Neural cell (in vitro differentiated cells): ENCODE data around the gene ARNT2. TPM values are rescaled to one million over a fixed set of nuclear protein-coding genes. Genes with fewer than 3 reads are reported as not detected.

Experiments used
- H2AFZ ChIP-seq: fragments of 200-600, 300-800 bp; sonication (generic), shearing (Covaris generic); 2 replicates; pipeline ENCODE4 v1.6.0; 2014; ENCODE audit warnings: low read depth, mild to moderate bottlenecking, antibody characterized with exemption, low read length, moderate library complexity
- H3F3A ChIP-seq: fragments of 200-600 bp; shearing (Covaris generic); 2 replicates; pipeline ENCODE4 v1.6.1; 2016; ENCODE audit warnings: mild to moderate bottlenecking, moderate library complexity, mixed read lengths, antibody characterized with exemption, low read length; ENCODE audit not compliant: insufficient read depth, poor library complexity, severe bottlenecking
- H3K27ac ChIP-seq: fragments of 200-600, 300-800 bp; sonication (generic), shearing (Covaris generic); 2 replicates; pipeline ENCODE4 v1.5.1; 2014; ENCODE audit warnings: mild to moderate bottlenecking, low read length, moderate library complexity
- H3K27me3 ChIP-seq: fragments of 300-800, 200-600 bp; sonication (generic), shearing (Covaris generic); 2 replicates; pipeline ENCODE4 v1.6.0; 2014; ENCODE audit warnings: mild to moderate bottlenecking, low read depth, low read length, moderate library complexity; ENCODE audit not compliant: insufficient read depth
- H3K36me3 ChIP-seq: fragments of 300-800, 200-600 bp; sonication (generic), shearing (Covaris generic); 2 replicates; pipeline ENCODE4 v1.5.1; 2014; ENCODE audit warnings: mild to moderate bottlenecking, antibody characterized with exemption, low read length, moderate library complexity; ENCODE audit not compliant: insufficient read depth
- H3K4me2 ChIP-seq: fragments of 300-800, 200-600 bp; sonication (generic), shearing (Covaris generic); 2 replicates; pipeline ENCODE4 v1.6.0; 2014; ENCODE audit warnings: mild to moderate bottlenecking, low read length
- H3K4me3 ChIP-seq: fragments of 300-800, 200-600 bp; sonication (generic), shearing (Covaris generic); 2 replicates; pipeline ENCODE4 v1.5.1; 2014; ENCODE audit warnings: mild to moderate bottlenecking, low read length, moderate library complexity
- H3K79me2 ChIP-seq: fragments of 200-600 bp; shearing (Covaris generic); replicated peaks from 2 replicates; pipeline ENCODE4 v1.6.0; 2014; ENCODE audit warnings: mild to moderate bottlenecking, low read length, moderate library complexity; ENCODE audit not compliant: insufficient read depth
- H3K9ac ChIP-seq: fragments of 300-800, 200-600 bp; sonication (generic), shearing (Covaris generic); 2 replicates; pipeline ENCODE4 v1.6.1; 2016; ENCODE audit warnings: mild to moderate bottlenecking, low read length, mixed read lengths
- H3K9me2 ChIP-seq: fragments of 200-600 bp; shearing (Covaris generic); 2 replicates; pipeline ENCODE4 v1.6.1; 2016; ENCODE audit warnings: mild to moderate bottlenecking, low read length, mixed read lengths; ENCODE audit not compliant: insufficient read depth
- H3K9me3 ChIP-seq: fragments of 200-600, 300-800 bp; sonication (generic), shearing (Covaris generic); 2 replicates; pipeline ENCODE4 v1.6.1; 2016; ENCODE audit warnings: mild to moderate bottlenecking, mixed run types, low read length, moderate library complexity, mixed read lengths
- H4K20me1 ChIP-seq: fragments of 200-600 bp; shearing (Covaris generic); 2 replicates; pipeline ENCODE4 v1.6.1; 2016; ENCODE audit warnings: mild to moderate bottlenecking, mixed run types; ENCODE audit not compliant: insufficient read depth
- EP300 ChIP-seq: fragments of 450-650 bp; conservative IDR thresholded peaks from 2 replicates; pipeline ENCODE4 v1.6.1; 2014; ENCODE audit warnings: antibody characterized with exemption, mild to moderate bottlenecking, moderate library complexity; ENCODE audit not compliant: poor library complexity, severe bottlenecking
- EZH2 ChIP-seq: fragments of 200-600, 300-800 bp; shearing (Covaris generic), sonication (generic); IDR thresholded peaks from 2 replicates; pipeline ENCODE4 v1.6.1; 2014; ENCODE audit warnings: antibody characterized with exemption, low read length, borderline replicate concordance, mild to moderate bottlenecking; ENCODE audit not compliant: insufficient read depth, poor library complexity, severe bottlenecking
- MXI1 ChIP-seq: fragments of 450-650 bp; conservative IDR thresholded peaks from 2 replicates; pipeline ENCODE4 v1.6.1; 2014; ENCODE audit warnings: antibody characterized with exemption, mild to moderate bottlenecking; ENCODE audit not compliant: poor library complexity, severe bottlenecking
- POLR2AphosphoS5 ChIP-seq: IDR thresholded peaks from 2 replicates; pipeline ENCODE4 v1.6.1; 2012
- RAD21 ChIP-seq: fragments of 450-650 bp; conservative IDR thresholded peaks from 2 replicates; pipeline ENCODE4 v1.6.1; 2014; ENCODE audit warnings: antibody characterized with exemption, mild to moderate bottlenecking, moderate library complexity
- SMC3 ChIP-seq: fragments of 450-650 bp; conservative IDR thresholded peaks from 2 replicates; pipeline ENCODE4 v1.6.1; 2014; ENCODE audit warnings: antibody characterized with exemption, mild to moderate bottlenecking, moderate library complexity; ENCODE audit not compliant: poor library complexity
- TAF1 ChIP-seq: IDR thresholded peaks from 2 replicates; pipeline ENCODE4 v1.6.1; 2012; ENCODE audit warnings: low read depth
- polyA plus RNA-seq: library from polyadenylated mRNA; depleted of rRNA; stranded (reverse); fragments of >200 nt; gene quantifications from 2 replicates; pipeline ENCODE4 v1.2.3, GENCODE V29; 2014
- TF ChIP-seq, protein P1 (sequence below): IDR thresholded peaks from 2 replicates; pipeline ENCODE4 v1.6.1; 2012; ENCODE audit warnings: borderline replicate concordance
- TF ChIP-seq, protein P2 (sequence below): fragments of 450-650 bp; IDR thresholded peaks from 2 replicates; pipeline ENCODE4 v1.5.1; 2014; ENCODE audit warnings: antibody characterized with exemption, mild to moderate bottlenecking, moderate library complexity; ENCODE audit not compliant: poor library complexity, severe bottlenecking

Gene ARNT2
- polyA plus RNA-seq, 1 donor from 2014 or later = 41.2 TPM

DNA sequence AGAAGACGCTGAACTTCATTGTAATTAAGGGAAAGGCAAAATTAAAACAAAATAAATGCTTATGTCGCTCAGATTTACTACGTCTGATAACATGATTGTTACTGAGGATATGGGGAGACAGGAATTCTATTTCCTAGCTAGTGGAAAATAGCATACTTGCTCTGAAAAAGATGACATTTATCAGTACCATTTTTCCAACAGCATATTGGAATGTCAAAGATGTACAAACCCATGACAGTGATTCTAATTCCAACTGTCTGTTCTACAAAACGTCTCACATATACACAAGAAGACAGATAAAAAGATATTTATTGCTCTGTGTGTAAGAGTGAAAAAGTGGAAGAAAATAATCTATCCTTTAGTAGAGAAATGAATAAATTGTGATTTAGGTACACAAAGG, 197.1 kb downstream of the ARNT2 start:
- Histone ChIP-seq H3K9me3 (no peaks in the 10 kb centered on the region), H4K20me1 (no peaks in the 10 kb centered on the region), H3K36me3 (no peaks in the 10 kb centered on the region), H3K4me2 (peak overlapping the region; percentile 18), H3K4me3 (no peak overlapping the region), H3K27me3 (no peaks in the 10 kb centered on the region), H3K27ac (peak overlapping the region; percentile 61), H2AFZ (no peak overlapping the region), H3F3A (no peaks in the 10 kb centered on the region), H3K9me2 (no peaks in the 10 kb centered on the region), H3K9ac (no peak overlapping the region), H3K79me2 (no peaks in the 10 kb centered on the region)
- TF ChIP-seq, protein P1, sequence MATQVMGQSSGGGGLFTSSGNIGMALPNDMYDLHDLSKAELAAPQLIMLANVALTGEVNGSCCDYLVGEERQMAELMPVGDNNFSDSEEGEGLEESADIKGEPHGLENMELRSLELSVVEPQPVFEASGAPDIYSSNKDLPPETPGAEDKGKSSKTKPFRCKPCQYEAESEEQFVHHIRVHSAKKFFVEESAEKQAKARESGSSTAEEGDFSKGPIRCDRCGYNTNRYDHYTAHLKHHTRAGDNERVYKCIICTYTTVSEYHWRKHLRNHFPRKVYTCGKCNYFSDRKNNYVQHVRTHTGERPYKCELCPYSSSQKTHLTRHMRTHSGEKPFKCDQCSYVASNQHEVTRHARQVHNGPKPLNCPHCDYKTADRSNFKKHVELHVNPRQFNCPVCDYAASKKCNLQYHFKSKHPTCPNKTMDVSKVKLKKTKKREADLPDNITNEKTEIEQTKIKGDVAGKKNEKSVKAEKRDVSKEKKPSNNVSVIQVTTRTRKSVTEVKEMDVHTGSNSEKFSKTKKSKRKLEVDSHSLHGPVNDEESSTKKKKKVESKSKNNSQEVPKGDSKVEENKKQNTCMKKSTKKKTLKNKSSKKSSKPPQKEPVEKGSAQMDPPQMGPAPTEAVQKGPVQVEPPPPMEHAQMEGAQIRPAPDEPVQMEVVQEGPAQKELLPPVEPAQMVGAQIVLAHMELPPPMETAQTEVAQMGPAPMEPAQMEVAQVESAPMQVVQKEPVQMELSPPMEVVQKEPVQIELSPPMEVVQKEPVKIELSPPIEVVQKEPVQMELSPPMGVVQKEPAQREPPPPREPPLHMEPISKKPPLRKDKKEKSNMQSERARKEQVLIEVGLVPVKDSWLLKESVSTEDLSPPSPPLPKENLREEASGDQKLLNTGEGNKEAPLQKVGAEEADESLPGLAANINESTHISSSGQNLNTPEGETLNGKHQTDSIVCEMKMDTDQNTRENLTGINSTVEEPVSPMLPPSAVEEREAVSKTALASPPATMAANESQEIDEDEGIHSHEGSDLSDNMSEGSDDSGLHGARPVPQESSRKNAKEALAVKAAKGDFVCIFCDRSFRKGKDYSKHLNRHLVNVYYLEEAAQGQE = peak; percentile 97
- TF ChIP-seq, protein P2, sequence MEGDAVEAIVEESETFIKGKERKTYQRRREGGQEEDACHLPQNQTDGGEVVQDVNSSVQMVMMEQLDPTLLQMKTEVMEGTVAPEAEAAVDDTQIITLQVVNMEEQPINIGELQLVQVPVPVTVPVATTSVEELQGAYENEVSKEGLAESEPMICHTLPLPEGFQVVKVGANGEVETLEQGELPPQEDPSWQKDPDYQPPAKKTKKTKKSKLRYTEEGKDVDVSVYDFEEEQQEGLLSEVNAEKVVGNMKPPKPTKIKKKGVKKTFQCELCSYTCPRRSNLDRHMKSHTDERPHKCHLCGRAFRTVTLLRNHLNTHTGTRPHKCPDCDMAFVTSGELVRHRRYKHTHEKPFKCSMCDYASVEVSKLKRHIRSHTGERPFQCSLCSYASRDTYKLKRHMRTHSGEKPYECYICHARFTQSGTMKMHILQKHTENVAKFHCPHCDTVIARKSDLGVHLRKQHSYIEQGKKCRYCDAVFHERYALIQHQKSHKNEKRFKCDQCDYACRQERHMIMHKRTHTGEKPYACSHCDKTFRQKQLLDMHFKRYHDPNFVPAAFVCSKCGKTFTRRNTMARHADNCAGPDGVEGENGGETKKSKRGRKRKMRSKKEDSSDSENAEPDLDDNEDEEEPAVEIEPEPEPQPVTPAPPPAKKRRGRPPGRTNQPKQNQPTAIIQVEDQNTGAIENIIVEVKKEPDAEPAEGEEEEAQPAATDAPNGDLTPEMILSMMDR = no peak
- TF ChIP-seq MXI1 = no peak
- TF ChIP-seq TAF1 = no peak
- TF ChIP-seq RAD21 = peak; percentile 19
- peak; percentile 84 for TF ChIP-seq POLR2AphosphoS5
- peak; percentile 97 for TF ChIP-seq EP300
- TF ChIP-seq SMC3 = no peak
- TF ChIP-seq EZH2 = no peak

DNA sequence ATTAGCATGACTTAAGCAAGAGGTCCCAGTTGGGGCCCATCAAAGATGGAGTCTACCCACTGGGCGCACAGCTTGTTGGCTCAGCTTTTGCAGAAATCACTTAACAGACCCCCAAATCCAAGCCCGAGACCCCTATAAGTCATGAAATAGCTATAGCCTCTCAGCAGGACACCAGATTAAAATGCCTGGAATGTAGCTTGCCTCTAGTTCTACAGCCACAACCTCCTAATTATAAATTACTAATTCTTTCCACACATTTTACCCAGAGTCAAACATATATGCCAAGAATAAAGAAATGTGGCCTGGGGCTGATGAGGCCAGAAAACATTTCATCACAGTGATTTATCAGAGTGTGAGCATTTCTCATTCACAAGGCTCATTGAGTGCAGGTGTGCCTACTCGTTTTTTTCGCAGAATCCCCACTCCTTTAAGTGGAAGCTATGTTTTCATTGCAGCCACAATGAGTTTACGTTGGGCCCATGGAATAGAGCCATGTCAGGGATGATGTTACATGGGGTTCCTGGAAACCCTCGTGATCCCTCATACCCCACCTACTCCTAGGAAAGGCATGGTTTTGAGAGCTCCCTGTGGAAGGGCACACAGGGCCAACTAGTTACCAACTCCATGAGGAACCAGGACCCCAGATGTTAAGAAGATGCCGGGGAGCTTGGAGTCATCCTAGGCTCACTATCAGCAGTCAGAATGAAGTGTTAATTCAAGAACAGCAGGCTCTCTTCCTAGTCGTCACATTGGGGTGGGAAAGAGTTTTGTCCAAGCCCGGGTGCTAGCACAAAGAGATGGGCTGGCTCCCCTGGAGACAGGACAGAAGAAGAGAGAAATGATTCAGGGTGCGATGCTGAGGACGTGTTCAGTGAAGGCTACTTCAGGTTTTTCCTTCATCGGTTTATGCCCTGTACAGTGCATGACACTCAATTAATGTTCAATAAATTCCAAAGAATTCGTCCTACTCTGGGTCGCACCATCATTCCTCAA, 200.7 kb downstream of the ARNT2 start:
- Histone ChIP-seq H4K20me1 (no peaks in the 10 kb centered on the region), H3K27ac (no peak overlapping the region), H3K79me2 (no peaks in the 10 kb centered on the region), H3K4me3 (no peak overlapping the region), H3K9me3 (no peaks in the 10 kb centered on the region), H3F3A (no peaks in the 10 kb centered on the region), H3K36me3 (no peaks in the 10 kb centered on the region), H2AFZ (no peak overlapping the region), H3K9me2 (no peaks in the 10 kb centered on the region), H3K4me2 (no peak overlapping the region), H3K9ac (no peak overlapping the region), H3K27me3 (no peaks in the 10 kb centered on the region)
- TF ChIP-seq POLR2AphosphoS5 (no peak), EP300 (no peak), MXI1 (no peak), SMC3 (no peak), EZH2 (no peak), TAF1 (no peak), RAD21 (no peak)
- TF ChIP-seq, protein P1 = no peak
- TF ChIP-seq, protein P2 = no peak
